ENCODE measurements around the gene GOLM1.
"Not testable (repeated sequence)": the region's sequence is repeated elsewhere in the genome, so short reads cannot be mapped to it uniquely, and the experiment has no call there.

GOLM1 gene

GRCh38 chr9:86098824-86099700 lies at the start of gene GOLM1:
GOLM1 (minus strand) TSS chr9:86099558; CDS start chr9:86079320, 20,238 bp downstream.
- peak; percentile 24 for DNase-seq (ENCODE audit: low read depth)

- not testable (repeated sequence) for DNase-seq (ENCODE audit: low read depth)
These were observed 47.3 kb upstream of the GOLM1 start for GRCh38 chr9:86146671-86147070.

- not testable (repeated sequence) for DNase-seq (ENCODE audit: low read depth)
These were observed 46.6 kb upstream of the GOLM1 start for GRCh38 chr9:86145960-86146359.

- DNase-seq (ENCODE audit: low read depth), result no peak
These were observed 43.6 kb upstream of the GOLM1 start for GRCh38 chr9:86142973-86143372.

- DNase-seq (ENCODE audit: low read depth), result no peak
These were observed 42.5 kb upstream of the GOLM1 start for GRCh38 chr9:86141843-86142242.

GRCh38 chr9:86135371-86135770 lies 36.0 kb upstream of the GOLM1 start:
- no peak for DNase-seq (ENCODE audit: low read depth)

GRCh38 chr9:86134361-86134760 lies 35.0 kb upstream of the GOLM1 start:
- DNase-seq (ENCODE audit: low read depth), result no peak

- DNase-seq (ENCODE audit: low read depth), result no peak
These were observed 29.0 kb upstream of the GOLM1 start for GRCh38 chr9:86128235-86128822.

GRCh38 chr9:86126998-86127972 lies 27.9 kb upstream of the GOLM1 start:
- DNase-seq (ENCODE audit: low read depth), result no peak

GRCh38 chr9:86122311-86122710 lies 23.0 kb upstream of the GOLM1 start:
- DNase-seq (ENCODE audit: low read depth), result no peak

- DNase-seq (ENCODE audit: low read depth), result no peak
These were observed 20.1 kb upstream of the GOLM1 start for GRCh38 chr9:86119457-86119856.

- DNase-seq (ENCODE audit: low read depth), result no peak
These were observed 17.1 kb upstream of the GOLM1 start for GRCh38 chr9:86116425-86116824.

- no peak for DNase-seq (ENCODE audit: low read depth)
These were observed 16.5 kb upstream of the GOLM1 start for GRCh38 chr9:86115886-86116285.

- no peak for DNase-seq (ENCODE audit: low read depth)
These were observed 12.7 kb upstream of the GOLM1 start for GRCh38 chr9:86112057-86112456.

- DNase-seq (ENCODE audit: low read depth), result no peak
These were observed 3.3 kb upstream of the GOLM1 start for GRCh38 chr9:86102626-86103025.

- no peak for DNase-seq (ENCODE audit: low read depth)
These were observed 475 bp upstream of the GOLM1 start for GRCh38 chr9:86099701-86100364.

- no peak for DNase-seq (ENCODE audit: low read depth)
These were observed 1.7 kb downstream of the GOLM1 start for GRCh38 chr9:86097510-86098224.

- DNase-seq (ENCODE audit: low read depth), result no peak
These were observed 3.0 kb downstream of the GOLM1 start for GRCh38 chr9:86096386-86096785.

GRCh38 chr9:86093788-86094555 lies 5.4 kb downstream of the GOLM1 start:
- no peak for DNase-seq (ENCODE audit: low read depth)

- DNase-seq (ENCODE audit: low read depth), result no peak
These were observed 7.9 kb downstream of the GOLM1 start for GRCh38 chr9:86091477-86091876.

All from stimulated activated CD8-positive, alpha-beta memory T cell treated with anti-CD3 and anti-CD28 coated beads, Interleukin-4, amount 100 ng/mL, for 24 hours (primary cell).